DOHH2 (cell line): ENCODE data around the gene PSMA3.

Experiments used
- H3F3A ChIP-seq: fragments of 200-600 bp; sonication (generic), shearing (Covaris generic); 2 replicates; pipeline ENCODE4 v1.6.0; 2016; ENCODE audit warnings: antibody characterized with exemption, mild to moderate bottlenecking; ENCODE audit not compliant: control insufficient read depth, insufficient read depth
- H3K27ac ChIP-seq: fragments of 200-600 bp; sonication (generic); 2 replicates; pipeline ENCODE4 v1.5.1; 2014; ENCODE audit warnings: low read depth, mild to moderate bottlenecking, low read length, moderate library complexity
- H3K27me3 ChIP-seq: fragments of 200-600 bp; sonication (generic); 2 replicates; pipeline ENCODE4 v1.6.1; 2014; ENCODE audit warnings: mild to moderate bottlenecking, low read length, mixed read lengths; ENCODE audit not compliant: control insufficient read depth
- H3K36me3 ChIP-seq: fragments of 200-600 bp; sonication (generic); 2 replicates; pipeline ENCODE4 v1.6.1; 2014; ENCODE audit warnings: mild to moderate bottlenecking, low read length, moderate library complexity, mixed read lengths; ENCODE audit not compliant: control insufficient read depth
- H3K4me1 ChIP-seq: fragments of 200-600 bp; sonication (generic); 2 replicates; pipeline ENCODE4 v1.6.1; 2014; ENCODE audit warnings: mild to moderate bottlenecking, low read length, mixed read lengths; ENCODE audit not compliant: control insufficient read depth
- H3K4me2 ChIP-seq: fragments of 200-600 bp; sonication (generic); 2 replicates; pipeline ENCODE4 v1.6.0; 2014; ENCODE audit warnings: mild to moderate bottlenecking, low read length, moderate library complexity
- H3K4me3 ChIP-seq: fragments of 200-600 bp; sonication (generic); 2 replicates; pipeline ENCODE4 v1.5.1; 2014; ENCODE audit warnings: mild to moderate bottlenecking, low read length, mixed read lengths
- H3K79me2 ChIP-seq: fragments of 200-600 bp; sonication (generic); 2 replicates; pipeline ENCODE4 v1.6.1; 2014; ENCODE audit warnings: mild to moderate bottlenecking, low read length, mixed read lengths; ENCODE audit not compliant: control insufficient read depth
- H3K9me2 ChIP-seq: fragments of 200-600 bp; sonication (generic); replicated peaks from 2 replicates; pipeline ENCODE4 v1.6.1; 2014; ENCODE audit warnings: mild to moderate bottlenecking, low read length, mixed read lengths; ENCODE audit not compliant: control insufficient read depth
- H3K9me3 ChIP-seq: fragments of 200-600 bp; sonication (generic); 2 replicates; pipeline ENCODE4 v1.6.1; 2014; ENCODE audit warnings: antibody characterized with exemption, low read length, mixed read lengths; ENCODE audit not compliant: control insufficient read depth, insufficient read depth
- H4K20me1 ChIP-seq: fragments of 200-600 bp; sonication (generic); 2 replicates; pipeline ENCODE4 v1.6.0; 2014; ENCODE audit warnings: low read depth, mild to moderate bottlenecking, antibody characterized with exemption, low read length, moderate library complexity; ENCODE audit not compliant: control insufficient read depth, insufficient read depth
- EZH2phosphoT487 ChIP-seq: fragments of 200-600 bp; sonication (generic); IDR thresholded peaks from 2 replicates; pipeline ENCODE4 v1.6.1; 2017; ENCODE audit warnings: borderline replicate concordance, mild to moderate bottlenecking, antibody characterized with exemption, low read length, moderate library complexity, mixed read lengths
- TF ChIP-seq, protein P1 (sequence below): fragments of 200-600 bp; sonication (generic); IDR thresholded peaks from one replicate; pipeline ENCODE4 v1.5.1; 2014; ENCODE audit warnings: antibody characterized with exemption, mild to moderate bottlenecking, low read depth, low read length; ENCODE audit not compliant: poor library complexity, severe bottlenecking

The PSMA3 gene

GRCh38 chr14:58307597-58308316 is 63.1 kb downstream of the PSMA3 start:
- H3K4me3 ChIP-seq = no peak overlapping the region
- H4K20me1 ChIP-seq = no peaks in the 10 kb centered on the region
- no peaks in the 10 kb centered on the region for H3K27me3 ChIP-seq
- TF ChIP-seq EZH2phosphoT487 = no peak
- TF ChIP-seq, protein P1, sequence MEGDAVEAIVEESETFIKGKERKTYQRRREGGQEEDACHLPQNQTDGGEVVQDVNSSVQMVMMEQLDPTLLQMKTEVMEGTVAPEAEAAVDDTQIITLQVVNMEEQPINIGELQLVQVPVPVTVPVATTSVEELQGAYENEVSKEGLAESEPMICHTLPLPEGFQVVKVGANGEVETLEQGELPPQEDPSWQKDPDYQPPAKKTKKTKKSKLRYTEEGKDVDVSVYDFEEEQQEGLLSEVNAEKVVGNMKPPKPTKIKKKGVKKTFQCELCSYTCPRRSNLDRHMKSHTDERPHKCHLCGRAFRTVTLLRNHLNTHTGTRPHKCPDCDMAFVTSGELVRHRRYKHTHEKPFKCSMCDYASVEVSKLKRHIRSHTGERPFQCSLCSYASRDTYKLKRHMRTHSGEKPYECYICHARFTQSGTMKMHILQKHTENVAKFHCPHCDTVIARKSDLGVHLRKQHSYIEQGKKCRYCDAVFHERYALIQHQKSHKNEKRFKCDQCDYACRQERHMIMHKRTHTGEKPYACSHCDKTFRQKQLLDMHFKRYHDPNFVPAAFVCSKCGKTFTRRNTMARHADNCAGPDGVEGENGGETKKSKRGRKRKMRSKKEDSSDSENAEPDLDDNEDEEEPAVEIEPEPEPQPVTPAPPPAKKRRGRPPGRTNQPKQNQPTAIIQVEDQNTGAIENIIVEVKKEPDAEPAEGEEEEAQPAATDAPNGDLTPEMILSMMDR = no peak
- H3K36me3 ChIP-seq = peaks cover 73% of the 10 kb centered on the region
- H3K9me2 ChIP-seq = no peaks in the 10 kb centered on the region
- H3K4me1 ChIP-seq = no peaks in the 10 kb centered on the region
- H3K79me2 ChIP-seq = peaks cover 6% of the 10 kb centered on the region
- no peak overlapping the region for H3K27ac ChIP-seq
- H3K4me2 ChIP-seq = no peak overlapping the region
- no peaks in the 10 kb centered on the region; the same call in 1 of the 2 replicates for H3F3A ChIP-seq
- no peaks in the 10 kb centered on the region for H3K9me3 ChIP-seq

- no peak for TF ChIP-seq EZH2phosphoT487
- TF ChIP-seq, protein P1 = no peak
- H3K36me3 ChIP-seq = peaks cover 70% of the 10 kb centered on the region
- no peaks in the 10 kb centered on the region for H3K4me1 ChIP-seq
- no peaks in the 10 kb centered on the region; the same call in 1 of the 2 replicates for H3K79me2 ChIP-seq
- no peaks in the 10 kb centered on the region for H4K20me1 ChIP-seq
- no peak overlapping the region for H3K4me2 ChIP-seq
- H3K4me3 ChIP-seq = no peak overlapping the region
- no peaks in the 10 kb centered on the region for H3K27me3 ChIP-seq
- H3F3A ChIP-seq = no peaks in the 10 kb centered on the region
- H3K9me3 ChIP-seq = no peaks in the 10 kb centered on the region
- no peaks in the 10 kb centered on the region for H3K9me2 ChIP-seq
- no peak overlapping the region for H3K27ac ChIP-seq
Measured at GRCh38 chr14:58309086-58309485, 64.4 kb downstream of the PSMA3 start.

GRCh38 chr14:58313699-58314098 is 69.1 kb downstream of the PSMA3 start:
- Histone ChIP-seq H3K9me3 (no peaks in the 10 kb centered on the region), H3K36me3 (peaks cover 40% of the 10 kb centered on the region), H4K20me1 (no peaks in the 10 kb centered on the region), H3F3A (no peaks in the 10 kb centered on the region), H3K4me2 (no peak overlapping the region), H3K27me3 (no peaks in the 10 kb centered on the region), H3K27ac (no peak overlapping the region), H3K4me1 (no peaks in the 10 kb centered on the region), H3K9me2 (no peaks in the 10 kb centered on the region), H3K79me2 (no peaks in the 10 kb centered on the region; the same call in 1 of the 2 replicates), H3K4me3 (no peak overlapping the region)
- no peak for TF ChIP-seq EZH2phosphoT487
- TF ChIP-seq, protein P1 = no peak
